GM23248 (cell line): Measurements from ENCODE around the gene SOX5.

Experiments
- EZH2 ChIP-seq: fragments of 200-600 bp; sonication (generic); IDR thresholded peaks from 2 replicates; pipeline ENCODE4 v1.6.1; 2018; ENCODE audit warnings: antibody characterized with exemption, mild to moderate bottlenecking; ENCODE audit not compliant: insufficient read depth, poor library complexity, severe bottlenecking
- EZH2phosphoT487 ChIP-seq: fragments of 200-600 bp; sonication (generic); IDR thresholded peaks from 2 replicates; pipeline ENCODE4 v1.6.1; 2018; ENCODE audit warnings: antibody characterized with exemption, moderate library complexity, mild to moderate bottlenecking, low read depth; ENCODE audit not compliant: insufficient read depth

GRCh38 chr12:23708185-23708837 is 241.2 kb downstream of the SOX5 start:
- TF ChIP-seq EZH2phosphoT487 (no peak), EZH2 (no peak)
